Astrocyte (in vitro differentiated cells and primary cell): Measurements from ENCODE around the gene PITX1. TPM values are rescaled to one million over a fixed set of nuclear protein-coding genes. Genes with fewer than 3 reads are reported as not detected.
A peak's percentile ranks its signal among the peaks of the same experiment; 100 is the strongest.

Source experiments
- DNase-seq: peaks from one replicate; pipeline ENCODE4 v3.0.0-alpha.2; 2010; ENCODE audit warnings: low read depth
- FAIRE-seq: peaks from 2 replicates; lab custom pipeline; 2011; peaks lifted over from hg19 to GRCh38; lab: Jason Lieb, UNC
- H2AFZ ChIP-seq: 2 replicates; pipeline ENCODE4 v1.6.0; 2012; ENCODE audit warnings: low read depth, low read length, inconsistent platforms
- H3K27ac ChIP-seq: 2 replicates; pipeline ENCODE4 v1.5.1; 2011; ENCODE audit warnings: low read depth, low read length, inconsistent platforms
- H3K27me3 ChIP-seq: 2 replicates; pipeline ENCODE4 v1.6.0; 2011; ENCODE audit warnings: low read length, inconsistent platforms; ENCODE audit not compliant: insufficient read depth
- H3K36me3 ChIP-seq: 2 replicates; pipeline ENCODE4 v1.5.1; 2011; ENCODE audit warnings: low read length, inconsistent platforms; ENCODE audit not compliant: insufficient read depth
- H3K4me1 ChIP-seq: 2 replicates; pipeline ENCODE4 v1.5.1; 2011; ENCODE audit warnings: low read length, inconsistent platforms; ENCODE audit not compliant: insufficient read depth
- H3K4me2 ChIP-seq: 2 replicates; pipeline ENCODE4 v1.6.0; 2012; ENCODE audit warnings: low read length, inconsistent platforms
- H3K4me3 ChIP-seq: 2 replicates; pipeline ENCODE4 v1.5.1; 2011; ENCODE audit warnings: low read depth, mild to moderate bottlenecking, low read length, inconsistent platforms; ENCODE audit not compliant: insufficient read depth
- H3K79me2 ChIP-seq: 2 replicates; pipeline ENCODE4 v1.6.0; 2012; ENCODE audit warnings: mild to moderate bottlenecking, low read length, inconsistent platforms; ENCODE audit not compliant: insufficient read depth
- H3K9ac ChIP-seq: 2 replicates; pipeline ENCODE4 v1.6.0; 2012; ENCODE audit warnings: mild to moderate bottlenecking, low read length, inconsistent platforms
- H3K9me3 ChIP-seq: 2 replicates; pipeline ENCODE4 v1.5.1; 2012; ENCODE audit warnings: low read depth, mild to moderate bottlenecking, low read length, inconsistent platforms; ENCODE audit not compliant: insufficient read depth
- H4K20me1 ChIP-seq: 2 replicates; pipeline ENCODE4 v1.6.0; 2012; ENCODE audit warnings: low read length, inconsistent platforms; ENCODE audit not compliant: insufficient read depth
- H3K27ac Mint-ChIP-seq: one replicate; pipeline ENCODE4 v1.8.0; 2021; ENCODE audit warnings: mild to moderate bottlenecking, mixed read lengths; ENCODE audit not compliant: unreplicated experiment
- H3K27me3 Mint-ChIP-seq: one replicate; pipeline ENCODE4 v1.8.0; 2021; ENCODE audit warnings: low read depth, mixed read lengths; ENCODE audit not compliant: unreplicated experiment
- H3K36me3 Mint-ChIP-seq: one replicate; pipeline ENCODE4 v1.8.0; 2021; ENCODE audit warnings: low read depth, mixed read lengths; ENCODE audit not compliant: unreplicated experiment
- H3K4me1 Mint-ChIP-seq: one replicate; pipeline ENCODE4 v1.8.0; 2021; ENCODE audit warnings: low read depth, mixed read lengths; ENCODE audit not compliant: unreplicated experiment
- H3K4me3 Mint-ChIP-seq: one replicate; pipeline ENCODE4 v1.8.0; 2021; ENCODE audit warnings: mild to moderate bottlenecking, moderate library complexity, mixed read lengths; ENCODE audit not compliant: unreplicated experiment
- H3K9me3 Mint-ChIP-seq: one replicate; pipeline ENCODE4 v1.8.0; 2021; ENCODE audit warnings: mild to moderate bottlenecking, mixed read lengths; ENCODE audit not compliant: unreplicated experiment
- EZH2 ChIP-seq: IDR thresholded peaks from 2 replicates; pipeline ENCODE4 v1.6.1; 2012; ENCODE audit warnings: mild to moderate bottlenecking, low read length, inconsistent platforms; ENCODE audit not compliant: insufficient read depth
- total RNA-seq: library from RNA; stranded (reverse); gene quantifications from 2 replicates; pipeline ENCODE4 v1.2.1, GENCODE V29; 2021
- TF ChIP-seq, protein P1 (sequence below): IDR thresholded peaks from 2 replicates; pipeline ENCODE4 v1.5.1; 2011; ENCODE audit warnings: low read depth, mild to moderate bottlenecking, inconsistent platforms, low read length, moderate library complexity; ENCODE audit not compliant: insufficient read depth

PITX1 gene
- total RNA-seq, 1 donor from 2014 or later: 0.52 TPM

- peaks cover 77% of the 10 kb centered on the region for H3K27me3 Mint-ChIP-seq
- TF ChIP-seq EZH2: peak; percentile 42
- TF ChIP-seq, protein P1, sequence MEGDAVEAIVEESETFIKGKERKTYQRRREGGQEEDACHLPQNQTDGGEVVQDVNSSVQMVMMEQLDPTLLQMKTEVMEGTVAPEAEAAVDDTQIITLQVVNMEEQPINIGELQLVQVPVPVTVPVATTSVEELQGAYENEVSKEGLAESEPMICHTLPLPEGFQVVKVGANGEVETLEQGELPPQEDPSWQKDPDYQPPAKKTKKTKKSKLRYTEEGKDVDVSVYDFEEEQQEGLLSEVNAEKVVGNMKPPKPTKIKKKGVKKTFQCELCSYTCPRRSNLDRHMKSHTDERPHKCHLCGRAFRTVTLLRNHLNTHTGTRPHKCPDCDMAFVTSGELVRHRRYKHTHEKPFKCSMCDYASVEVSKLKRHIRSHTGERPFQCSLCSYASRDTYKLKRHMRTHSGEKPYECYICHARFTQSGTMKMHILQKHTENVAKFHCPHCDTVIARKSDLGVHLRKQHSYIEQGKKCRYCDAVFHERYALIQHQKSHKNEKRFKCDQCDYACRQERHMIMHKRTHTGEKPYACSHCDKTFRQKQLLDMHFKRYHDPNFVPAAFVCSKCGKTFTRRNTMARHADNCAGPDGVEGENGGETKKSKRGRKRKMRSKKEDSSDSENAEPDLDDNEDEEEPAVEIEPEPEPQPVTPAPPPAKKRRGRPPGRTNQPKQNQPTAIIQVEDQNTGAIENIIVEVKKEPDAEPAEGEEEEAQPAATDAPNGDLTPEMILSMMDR: no peak
- H3K36me3 Mint-ChIP-seq: peaks cover 8% of the 10 kb centered on the region
- Histone ChIP-seq H3K4me2 (peak overlapping the region; percentile 79), H3K9ac (no peak overlapping the region), H2AFZ (no peak overlapping the region), H3K4me3 (no peak overlapping the region), H3K27me3 (peaks cover 88% of the 10 kb centered on the region), H3K79me2 (no peaks in the 10 kb centered on the region), H3K36me3 (no peaks in the 10 kb centered on the region), H3K27ac (no peak overlapping the region), H3K9me3 (no peaks in the 10 kb centered on the region), H3K4me1 (peaks cover 5% of the 10 kb centered on the region), H4K20me1 (peaks cover 37% of the 10 kb centered on the region)
- peaks cover 12% of the 10 kb centered on the region for H3K9me3 Mint-ChIP-seq
- H3K4me3 Mint-ChIP-seq: peak overlapping the region; percentile 25
- H3K27ac Mint-ChIP-seq: peak overlapping the region; percentile 53
- H3K4me1 Mint-ChIP-seq: peaks cover 3% of the 10 kb centered on the region
- no peak for DNase-seq
- no peak for FAIRE-seq
Observed at GRCh38 chr5:135034236-135034962, 371 bp upstream of the PITX1 start.

DNA sequence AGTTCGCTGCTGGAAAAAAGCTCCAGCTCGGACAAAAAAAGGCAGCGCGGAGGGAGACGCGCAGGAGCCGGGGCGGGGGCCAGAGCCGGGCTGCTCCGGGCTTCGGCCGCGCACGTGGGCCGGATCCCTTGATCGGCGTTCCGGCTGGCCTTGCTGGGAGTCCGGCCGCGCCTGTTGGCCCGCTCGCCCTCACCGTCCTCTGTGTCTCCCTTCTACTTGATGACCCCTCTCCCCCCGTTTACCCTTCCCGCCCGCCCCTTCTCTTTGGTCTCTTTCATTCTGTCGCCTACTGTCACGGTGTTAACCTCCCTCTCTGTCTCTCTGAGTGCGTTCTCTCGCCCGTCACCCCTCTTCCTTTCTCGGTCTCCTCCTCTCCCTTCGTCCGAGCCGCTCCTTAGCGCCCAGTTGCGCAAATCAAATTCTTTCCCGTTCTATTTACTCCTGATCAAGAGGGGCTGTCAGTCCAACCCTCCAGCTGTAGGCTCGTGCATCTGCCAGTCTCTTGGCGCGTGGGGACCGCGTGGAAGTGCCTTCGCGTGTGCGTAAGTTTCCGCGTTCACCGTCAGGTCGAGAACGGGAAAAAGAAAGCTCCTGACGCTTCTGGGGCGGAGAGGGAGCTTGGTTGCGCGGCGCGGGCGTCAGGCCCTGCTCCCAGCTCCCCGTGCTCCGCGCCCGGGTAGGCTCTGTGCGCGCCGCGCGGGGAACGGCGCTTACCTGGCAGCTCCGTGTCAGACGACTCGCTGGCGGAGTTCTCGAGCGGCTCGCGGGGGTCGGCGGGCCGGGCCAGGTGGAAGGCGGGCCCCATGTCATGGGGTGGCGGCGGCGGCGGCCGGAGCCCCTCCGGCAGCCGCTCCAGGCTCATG lies 798 bp downstream of the PITX1 start:
- FAIRE-seq (no peak), DNase-seq (no peak)
- H3K27ac Mint-ChIP-seq: no peak overlapping the region
- peak overlapping the region; percentile 57 for H3K4me3 Mint-ChIP-seq
- Histone ChIP-seq H4K20me1 (peaks cover 40% of the 10 kb centered on the region), H3K9me3 (peaks cover 3% of the 10 kb centered on the region), H3K36me3 (no peaks in the 10 kb centered on the region), H2AFZ (peak overlapping the region; percentile 63), H3K4me1 (peaks cover 5% of the 10 kb centered on the region), H3K4me2 (peak overlapping the region; percentile 79), H3K4me3 (peak overlapping the region; percentile 23), H3K27ac (no peak overlapping the region), H3K79me2 (no peaks in the 10 kb centered on the region), H3K27me3 (peaks cover 90% of the 10 kb centered on the region), H3K9ac (no peak overlapping the region)
- peaks cover 15% of the 10 kb centered on the region for H3K9me3 Mint-ChIP-seq
- peak; percentile 97 for TF ChIP-seq EZH2
- TF ChIP-seq, protein P1: no peak
- peaks cover 7% of the 10 kb centered on the region for H3K36me3 Mint-ChIP-seq
- H3K4me1 Mint-ChIP-seq: peaks cover 5% of the 10 kb centered on the region
- H3K27me3 Mint-ChIP-seq: peaks cover 76% of the 10 kb centered on the region
